ENCODE measurements around the gene RAD54L2. TPM values are rescaled to one million over a fixed set of nuclear protein-coding genes. Genes with fewer than 3 reads are reported as not detected.

Gene RAD54L2
- total and polyA plus RNA-seq, 2 of the 8 experiments (the other 6 are each of a cell fraction or from before 2014, with no cell fraction given): 8.2 to 35.2 TPM

- Histone ChIP-seq H2BK5ac (ENCODE audit: low read depth, low read length) (no peak overlapping the region), H3K27ac (ENCODE audit: low read depth, low read length) (no peak overlapping the region), H3K9ac (replicated peaks in 1 of 4; ENCODE audit: extremely low read depth in 1 of 4, low read depth in 3 of 4, low read length in 3 of 4) (no peak overlapping the region), H2BK12ac (ENCODE audit: low read depth, low read length) (no peak overlapping the region), H3K14ac (ENCODE audit: insufficient read length) (no peak overlapping the region), H3K36me3 (ENCODE audit: control insufficient read depth in 2 of 4, insufficient read depth in 4 of 4, low read length in 3 of 4) (peaks cover 0 to 12% (median 0%) of the 10 kb centered on the region in 4 experiments; a peak in 2 of 8 replicates), H2BK15ac (ENCODE audit: low read length) (no peak overlapping the region), H2AK5ac (ENCODE audit: low read depth, low read length) (no peak overlapping the region), H3K23ac (ENCODE audit: insufficient read length) (no peak overlapping the region), H4K20me1 (replicated peaks in 1 of 2; ENCODE audit: control insufficient read depth in 1 of 2, insufficient read depth in 2 of 2, low read length in 2 of 2) (peaks cover 0 to 3% of the 10 kb centered on the region in 2 experiments), H3K56ac (replicated peaks; ENCODE audit: insufficient read length, low read depth, low read length) (no peak overlapping the region), H2BK120ac (replicated peaks; ENCODE audit: low read depth, low read length) (no peak overlapping the region), H2AFZ (ENCODE audit: low read length) (no peak overlapping the region), H4K91ac (replicated peaks; ENCODE audit: insufficient read length, low read length) (no peak overlapping the region), H3K23me2 (ENCODE audit: low read depth, low read length) (no peaks in the 10 kb centered on the region), H3K4me3 (ENCODE audit: extremely low read depth in 1 of 4, insufficient read depth in 2 of 4, low read depth in 3 of 4, low read length in 4 of 4) (no peak overlapping the region), H3K18ac (ENCODE audit: extremely low read depth, low read length) (no peak overlapping the region), H3K4me1 (replicated peaks in 1 of 4; ENCODE audit: control insufficient read depth in 3 of 4, insufficient read depth in 4 of 4, low read length in 3 of 4) (no peaks in the 10 kb centered on the region), H3K79me2 (ENCODE audit: control insufficient read depth in 1 of 2, insufficient read depth in 2 of 2, low read length in 2 of 2) (peaks cover 0 to 34% of the 10 kb centered on the region in 2 experiments; a peak in 2 of 4 replicates), H4K5ac (ENCODE audit: insufficient read length, low read depth, low read length) (no peak overlapping the region), H3K27me3 (replicated peaks in 1 of 4; ENCODE audit: control insufficient read depth in 3 of 4, extremely low read depth in 1 of 4, insufficient read depth in 3 of 4, low read length in 3 of 4) (no peaks in the 10 kb centered on the region), H3K4ac (replicated peaks; ENCODE audit: insufficient read length, low read depth, low read length) (no peak overlapping the region), H3K79me1 (ENCODE audit: low read depth, low read length) (no peaks in the 10 kb centered on the region), H2BK20ac (ENCODE audit: low read length) (no peak overlapping the region), H4K8ac (ENCODE audit: extremely low read depth, insufficient read depth, low read length) (no peak overlapping the region), H3K9me3 (ENCODE audit: insufficient read depth in 2 of 2, low read depth in 1 of 2, low read length in 1 of 2) (no peaks in the 10 kb centered on the region), H3K4me2 (ENCODE audit: insufficient read depth in 1 of 2, low read depth in 2 of 2, low read length in 2 of 2) (no peak overlapping the region)
- FAIRE-seq (no peak), DNase-seq (ENCODE audit: low read depth in 1 of 2, low spot score in 2 of 2) (no peak)
- WGBS, 2 experiments (ENCODE audit: extremely low coverage in 1 of 2, insufficient coverage in 1 of 2, insufficient read length in 1 of 2, insufficient replicate concordance in 2 of 2, low coverage in 1 of 2, low lambda C conversion rate in 2 of 2, missing lambda C conversion rate in 1 of 2): 90% methylated on average over 6 of the region's 6 CpGs; no CpG with 5 or more reads in 1 of the 2 experiments
- ChIA-PET CTCF (ENCODE audit: partially characterized antibody) (interaction anchor here (0.7 to 3.7 kb wide), 7 partner anchors 12 to 144 kb away, joined by 3 to 18 read pairs (median 3); no protein-coding TSS in a partner anchor), POLR2A (ENCODE audit: partially characterized antibody) (interaction anchor here (0.6 to 2.1 kb wide), 3 partner anchors 8 to 12 kb away, joined by 3 to 9 read pairs (median 9); no protein-coding TSS in a partner anchor)
- TF ChIP-seq BACH1 (IDR thresholded peaks at IDR 0.05; ENCODE audit: low read length): no peak
- TF ChIP-seq SP2 (IDR thresholded peaks at IDR 0.05; ENCODE audit: low read length): no peak
- no peak for TF ChIP-seq HDAC6 (IDR thresholded peaks at IDR 0.05; ENCODE audit: low read depth, low read length)
- no peak for TF ChIP-seq HDAC2 (IDR thresholded peaks at IDR 0.05; ENCODE audit: borderline replicate concordance in 1 of 2, low read depth in 2 of 2, low read length in 2 of 2)
- TF ChIP-seq ATF3 (IDR thresholded peaks at IDR 0.05; ENCODE audit: insufficient read depth, low read depth, low read length): no peak
- TF ChIP-seq CHD2 (IDR thresholded peaks at IDR 0.05; ENCODE audit: low read length): no peak
- no peak for TF ChIP-seq JUND (IDR thresholded peaks at IDR 0.05; ENCODE audit: low read length)
- TF ChIP-seq POLR2AphosphoS5 (IDR thresholded peaks at IDR 0.05; ENCODE audit: low read depth, low read length): no peak
- TF ChIP-seq ATF2 (IDR thresholded peaks at IDR 0.05; ENCODE audit: low read length): no peak
- TF ChIP-seq GABPA (IDR thresholded peaks at IDR 0.05; ENCODE audit: borderline replicate concordance, insufficient read depth, low read length): no peak
- TF ChIP-seq TAF7 (optimal IDR thresholded peaks at IDR 0.05; ENCODE audit: borderline replicate concordance, low read depth, low read length): no peak
- no peak for TF ChIP-seq KDM5A (IDR thresholded peaks at IDR 0.05; ENCODE audit: low read length)
Measured at GRCh38 chr3:51547274-51547673, 8.8 kb downstream of the RAD54L2 start.
